GM19452 (cell line): Measurements from ENCODE around the gene MSN.
A peak's percentile ranks its signal among the peaks of the same experiment; 100 is the strongest.
"Not testable (repeated sequence)": the region's sequence is repeated elsewhere in the genome, so short reads cannot be mapped to it uniquely, and the experiment has no call there.

Source experiments
- ATAC-seq: cut with Tn5 transposase; IDR thresholded peaks from one replicate; pipeline ENCODE4 v1.9.1; 2021; ENCODE audit not compliant: unreplicated experiment

The MSN gene

GRCh38 chrX:65667503-65668376, at the start of gene MSN:
TSS of gene MSN (plus strand) at chrX:65667654. CDS start at chrX:65667842, 188 bp downstream.
- ATAC-seq = peak; percentile 84

- not testable (repeated sequence) for ATAC-seq
These were observed 47.3 kb upstream of the MSN start for GRCh38 chrX:65620096-65620705.

- ATAC-seq = no peak
These were observed 36.7 kb upstream of the MSN start for GRCh38 chrX:65630771-65631170.

GRCh38 chrX:65633826-65634225, 33.6 kb upstream of the MSN start:
- no peak for ATAC-seq

GRCh38 chrX:65634732-65635131, 32.7 kb upstream of the MSN start:
- ATAC-seq = no peak

GRCh38 chrX:65635378-65635777, 32.1 kb upstream of the MSN start:
- ATAC-seq = no peak

- no peak for ATAC-seq
These were observed 31.6 kb upstream of the MSN start for GRCh38 chrX:65635822-65636221.

GRCh38 chrX:65636261-65636660, 31.2 kb upstream of the MSN start:
- not testable (repeated sequence) for ATAC-seq

GRCh38 chrX:65637335-65637734, 30.1 kb upstream of the MSN start:
- ATAC-seq = no peak

GRCh38 chrX:65642914-65643491, 24.5 kb upstream of the MSN start:
- ATAC-seq = no peak

- no peak for ATAC-seq
These were observed 23.9 kb upstream of the MSN start for GRCh38 chrX:65643531-65644052.

- ATAC-seq = no peak
These were observed 22.7 kb upstream of the MSN start for GRCh38 chrX:65644621-65645289.

- ATAC-seq = no peak
These were observed 19.7 kb upstream of the MSN start for GRCh38 chrX:65647801-65648200.

- ATAC-seq = no peak
These were observed 15.4 kb upstream of the MSN start for GRCh38 chrX:65652098-65652497.

GRCh38 chrX:65657009-65657441, 10.4 kb upstream of the MSN start:
- ATAC-seq = not testable (repeated sequence)

GRCh38 chrX:65657659-65658058, 9.8 kb upstream of the MSN start:
- no peak for ATAC-seq

- no peak for ATAC-seq
These were observed 9.2 kb upstream of the MSN start for GRCh38 chrX:65658229-65658628.

GRCh38 chrX:65667157-65667502, 324 bp upstream of the MSN start:
- no peak for ATAC-seq

GRCh38 chrX:65668377-65669310, 1.2 kb downstream of the MSN start:
- peak; percentile 36 for ATAC-seq

GRCh38 chrX:65671286-65671685, 3.8 kb downstream of the MSN start:
- no peak for ATAC-seq
